Measurements from ENCODE around the gene ANAPC2. TPM values are rescaled to one million over a fixed set of nuclear protein-coding genes. Genes with fewer than 3 reads are reported as not detected.
A peak's percentile ranks its signal among the peaks of the same experiment; 100 is the strongest.

The ANAPC2 gene
- total and polyA plus RNA-seq, 7 donors, result 12.5 to 49.3 (median 23.2) TPM

DNA sequence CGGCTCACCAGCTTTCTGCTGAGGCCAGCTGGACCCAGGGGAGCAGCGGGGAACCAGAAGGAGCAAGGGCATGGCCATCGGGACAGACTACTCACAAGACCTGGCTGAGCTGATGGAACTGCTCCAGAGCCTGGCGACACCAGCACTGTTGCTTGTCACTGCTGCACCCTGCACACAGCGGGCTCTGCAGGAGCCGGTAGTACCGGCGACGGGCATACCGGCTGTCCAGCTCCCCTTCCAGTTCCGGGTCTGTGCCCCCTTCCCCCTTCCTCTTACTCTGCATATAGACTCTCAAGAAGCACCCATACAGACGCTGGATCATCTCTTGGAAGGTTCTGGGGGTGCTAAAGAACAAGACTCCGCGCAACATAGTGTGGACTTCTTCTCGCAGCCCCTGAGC lies 974 bp downstream of the ANAPC2 start:
- intact Hi-C loops (cut with DNase I), result loop anchor here (5.0 kb wide), 3 partner anchors 35 to 60 kb away; partner anchors contain the start of gene RNF208
- TF ChIP-seq POLR2AphosphoS5 (IDR thresholded peaks at IDR 0.05), result no peak
- no peak for TF ChIP-seq EP300 (IDR thresholded peaks at IDR 0.05)
- TF ChIP-seq, protein P1, sequence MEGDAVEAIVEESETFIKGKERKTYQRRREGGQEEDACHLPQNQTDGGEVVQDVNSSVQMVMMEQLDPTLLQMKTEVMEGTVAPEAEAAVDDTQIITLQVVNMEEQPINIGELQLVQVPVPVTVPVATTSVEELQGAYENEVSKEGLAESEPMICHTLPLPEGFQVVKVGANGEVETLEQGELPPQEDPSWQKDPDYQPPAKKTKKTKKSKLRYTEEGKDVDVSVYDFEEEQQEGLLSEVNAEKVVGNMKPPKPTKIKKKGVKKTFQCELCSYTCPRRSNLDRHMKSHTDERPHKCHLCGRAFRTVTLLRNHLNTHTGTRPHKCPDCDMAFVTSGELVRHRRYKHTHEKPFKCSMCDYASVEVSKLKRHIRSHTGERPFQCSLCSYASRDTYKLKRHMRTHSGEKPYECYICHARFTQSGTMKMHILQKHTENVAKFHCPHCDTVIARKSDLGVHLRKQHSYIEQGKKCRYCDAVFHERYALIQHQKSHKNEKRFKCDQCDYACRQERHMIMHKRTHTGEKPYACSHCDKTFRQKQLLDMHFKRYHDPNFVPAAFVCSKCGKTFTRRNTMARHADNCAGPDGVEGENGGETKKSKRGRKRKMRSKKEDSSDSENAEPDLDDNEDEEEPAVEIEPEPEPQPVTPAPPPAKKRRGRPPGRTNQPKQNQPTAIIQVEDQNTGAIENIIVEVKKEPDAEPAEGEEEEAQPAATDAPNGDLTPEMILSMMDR (IDR thresholded peaks at IDR 0.05), result no peak
- no peak for TF ChIP-seq POLR2A (IDR thresholded peaks at IDR 0.05)
- Histone ChIP-seq H3K27me3 (no peaks in the 10 kb centered on the region), H3K36me3 (peaks cover 25 to 63% (median 42%) of the 10 kb centered on the region in 4 donors), H3K4me1 (peaks cover 0 to 47% (median 45%) of the 10 kb centered on the region in 4 donors), H3K27ac (no peak overlapping the region), H3K4me3 (peak overlapping the region; percentile 62 to 96 (median 72)), H3K9me3 (no peaks in the 10 kb centered on the region)
- WGBS, 2 donors, result 80 to 86% methylated on average over 15 of the region's 15 CpGs
- DNase-seq, result no peak

DNA sequence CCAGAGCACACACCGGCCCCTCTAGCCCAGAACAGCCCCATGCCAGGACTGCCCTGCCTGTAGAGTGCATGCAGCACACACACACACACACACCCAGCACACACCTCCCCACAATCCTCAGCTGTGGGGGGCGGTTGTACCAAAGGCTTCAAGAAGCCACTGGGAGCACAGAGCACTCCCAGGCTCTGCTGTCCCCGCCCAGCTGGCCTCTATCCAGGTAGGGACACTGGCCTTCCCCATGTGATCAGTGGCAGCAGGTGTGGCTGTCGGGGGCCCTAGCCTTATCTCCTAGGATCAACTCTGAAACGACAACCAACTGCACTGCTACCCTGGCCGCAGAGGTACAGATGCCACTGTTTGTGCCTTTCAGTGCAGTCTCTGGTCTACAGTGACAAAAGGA lies 2.0 kb downstream of the ANAPC2 start:
- no peaks in the 10 kb centered on the region for H3K27me3 ChIP-seq
- intact Hi-C loops (cut with DNase I), result loop anchor here (5.0 kb wide), 3 partner anchors 36 to 59 kb away; partner anchors contain the start of gene RNF208
- 30 to 79% methylated on average over 6 of the region's 6 CpGs for WGBS, 2 donors
- peak overlapping the region in 1 of 4 donors; percentile 96 for H3K4me3 ChIP-seq
- no peaks in the 10 kb centered on the region for H3K9me3 ChIP-seq
- peaks cover 0 to 47% (median 45%) of the 10 kb centered on the region in 4 donors for H3K4me1 ChIP-seq
- H3K27ac ChIP-seq, result no peak overlapping the region
- peaks cover 32 to 72% (median 45%) of the 10 kb centered on the region in 4 donors for H3K36me3 ChIP-seq
- TF ChIP-seq POLR2AphosphoS5 (IDR thresholded peaks at IDR 0.05), result no peak
- TF ChIP-seq, protein P1 (IDR thresholded peaks at IDR 0.05), result no peak
- TF ChIP-seq POLR2A (IDR thresholded peaks at IDR 0.05), result no peak
- TF ChIP-seq EP300 (IDR thresholded peaks at IDR 0.05), result no peak
- no peak for DNase-seq

DNA sequence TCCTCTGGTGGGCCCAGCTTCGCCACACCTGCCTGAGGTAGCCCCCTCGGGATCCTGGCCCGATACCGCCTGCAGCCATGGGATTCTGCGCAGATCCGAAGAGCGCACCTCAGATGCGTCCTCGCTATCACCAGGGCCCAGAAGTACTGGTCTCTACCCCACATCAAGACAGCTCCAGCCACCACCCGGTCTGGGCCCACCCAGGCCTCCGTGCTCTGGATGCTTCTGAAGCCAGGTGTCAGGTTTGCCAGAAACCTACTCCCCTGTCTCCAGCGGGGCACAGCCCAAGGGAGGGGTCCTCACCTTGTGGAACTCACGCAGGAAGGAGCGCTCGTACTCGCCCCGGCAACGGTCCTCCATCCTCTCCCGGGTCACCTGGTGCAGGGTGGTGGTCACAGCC lies 2.4 kb downstream of the ANAPC2 start:
- Histone ChIP-seq H3K27me3 (no peaks in the 10 kb centered on the region), H3K4me3 (no peak overlapping the region), H3K9me3 (no peaks in the 10 kb centered on the region), H3K27ac (no peak overlapping the region), H3K36me3 (peaks cover 36 to 72% (median 47%) of the 10 kb centered on the region in 4 donors), H3K4me1 (peaks cover 0 to 45% (median 44%) of the 10 kb centered on the region in 4 donors)
- intact Hi-C loops (cut with DNase I), result loop anchor here (5.0 kb wide), 3 partner anchors 36 to 59 kb away; partner anchors contain the start of gene RNF208
- WGBS, 2 donors, result 92 to 96% methylated on average over 19 of the region's 19 CpGs
- DNase-seq, result no peak
- TF ChIP-seq POLR2A (IDR thresholded peaks at IDR 0.05) (no peak), EP300 (IDR thresholded peaks at IDR 0.05) (no peak), POLR2AphosphoS5 (IDR thresholded peaks at IDR 0.05) (no peak)
- TF ChIP-seq, protein P1 (IDR thresholded peaks at IDR 0.05), result no peak

DNA sequence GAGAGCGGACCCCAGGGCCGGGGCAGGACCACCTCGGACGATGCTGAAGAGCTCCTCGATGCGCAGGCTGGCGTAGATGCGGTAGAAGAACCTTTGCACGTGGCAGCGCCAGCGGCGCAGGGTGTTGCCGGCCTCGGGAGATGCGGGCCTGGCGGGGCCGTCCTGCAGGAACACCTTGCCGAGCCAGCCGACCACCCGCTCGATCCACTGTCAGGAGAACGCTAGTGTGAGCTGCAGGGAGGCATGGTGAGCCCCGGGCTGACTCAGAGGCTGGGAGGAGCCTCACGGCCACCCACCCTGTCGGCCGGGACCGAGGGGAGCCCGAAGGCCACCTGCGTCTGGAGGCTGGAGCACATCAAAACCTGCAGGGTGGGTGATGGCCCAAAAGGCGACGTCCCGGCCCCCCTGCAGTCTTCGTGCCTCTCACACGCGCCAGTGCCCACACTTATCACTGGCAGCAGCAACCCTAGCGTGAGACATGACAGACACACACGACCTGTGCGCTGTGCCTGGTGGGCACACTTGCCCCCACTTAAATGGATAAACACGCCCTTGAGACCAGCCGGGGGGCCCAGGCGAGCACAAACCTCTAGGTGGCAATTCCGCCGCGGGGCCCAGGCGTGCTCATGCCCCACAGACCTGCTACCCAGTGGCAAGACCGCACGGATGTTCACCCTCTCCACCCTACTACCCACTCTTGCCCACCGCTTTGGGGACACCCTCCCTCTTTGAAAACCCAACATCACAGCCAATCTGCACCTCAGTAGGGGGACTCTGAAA lies 3.3 kb downstream of the ANAPC2 start:
- no peak overlapping the region for H3K27ac ChIP-seq
- no peak for DNase-seq
- H3K27me3 ChIP-seq, result no peaks in the 10 kb centered on the region
- TF ChIP-seq, protein P1 (IDR thresholded peaks at IDR 0.05), result no peak
- TF ChIP-seq POLR2A (IDR thresholded peaks at IDR 0.05) (no peak), EP300 (IDR thresholded peaks at IDR 0.05) (no peak), POLR2AphosphoS5 (IDR thresholded peaks at IDR 0.05) (no peak)
- H3K9me3 ChIP-seq, result no peaks in the 10 kb centered on the region
- H3K4me1 ChIP-seq, result peaks cover 0 to 37% (median 36%) of the 10 kb centered on the region in 4 donors
- H3K36me3 ChIP-seq, result peaks cover 45 to 72% (median 51%) of the 10 kb centered on the region in 4 donors
- 94 to 95% methylated on average over 48 of the region's 48 CpGs for WGBS, 2 donors
- intact Hi-C loops (cut with DNase I), result loop anchor here (5.0 kb wide), 3 partner anchors 37 to 58 kb away; partner anchors contain the start of gene RNF208
- no peak overlapping the region for H3K4me3 ChIP-seq

Measured in sigmoid colon (tissue), 7 donors.